ENCODE measurements around the gene PPP1R7.

DNA sequence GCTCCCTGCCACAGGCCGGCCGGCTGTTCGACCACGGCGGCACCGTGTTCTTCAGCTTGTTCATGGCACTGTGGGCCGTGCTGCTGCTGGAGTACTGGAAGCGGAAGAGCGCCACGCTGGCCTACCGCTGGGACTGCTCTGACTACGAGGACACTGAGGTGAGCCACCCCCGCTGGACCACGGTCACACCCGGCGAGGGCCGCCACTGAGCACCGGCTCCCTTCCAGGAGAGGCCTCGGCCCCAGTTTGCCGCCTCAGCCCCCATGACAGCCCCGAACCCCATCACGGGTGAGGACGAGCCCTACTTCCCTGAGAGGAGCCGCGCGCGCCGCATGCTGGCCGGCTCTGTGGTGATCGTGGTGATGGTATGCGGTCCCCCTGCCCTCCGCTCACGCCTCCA lies 59.0 kb downstream of the PPP1R7 start:
- TF ChIP-seq YY1 (IDR thresholded peaks at IDR 0.05; ENCODE audit: low read depth), result no peak
- no peak for TF ChIP-seq TAF1 (IDR thresholded peaks at IDR 0.05; ENCODE audit: borderline replicate concordance, low read depth, low read length)
- TF ChIP-seq USF1 (IDR thresholded peaks at IDR 0.05; ENCODE audit: borderline replicate concordance, low read depth), result no peak
- no peak for TF ChIP-seq MAX (IDR thresholded peaks at IDR 0.05; ENCODE audit: low read depth)
- no peak for TF ChIP-seq CTCF (IDR thresholded peaks at IDR 0.05)
- no peak for TF ChIP-seq EP300 (IDR thresholded peaks at IDR 0.05; ENCODE audit: borderline replicate concordance in 1 of 2, low read depth in 1 of 2, low read length in 1 of 2)
- TF ChIP-seq EZH2phosphoT487 (IDR thresholded peaks at IDR 0.05; ENCODE audit: borderline replicate concordance, low read depth), result no peak
- no peak for TF ChIP-seq TEAD4 (IDR thresholded peaks at IDR 0.05; ENCODE audit: borderline replicate concordance, insufficient read depth)
